K562 (cell line): Measurements from ENCODE around the gene GYPE. TPM values are rescaled to one million over a fixed set of nuclear protein-coding genes. Genes with fewer than 3 reads are reported as not detected.
"Not testable (repeated sequence)": the region's sequence is repeated elsewhere in the genome, so short reads cannot be mapped to it uniquely, and the experiment has no call there.

Source experiments
- ATAC-seq: fragments of 200-7000 bp; cut with Tn5 transposase; 3 replicates; pipeline ENCODE4 v1.9.1; 2020; ENCODE audit warnings: moderate library complexity
- BruUV-seq: library from RNA; stranded (reverse); fragments of 400-500 nt; replicated peaks from 2 replicates; lab custom pipeline; 2021; lab: Mats Ljungman, UMichigan
- CTCF ChIA-PET: fragments of 300-600 bp; formaldehyde crosslinking; extraction: SDS; loops from one replicate; lab custom pipeline; 2021; ENCODE audit warnings: low intra/inter-chr PET ratio; lab: Yijun Ruan, JAX
- POLR2A ChIA-PET: fragments of 300-600, 350-650 bp; sonication (Branson Sonifier 250); formaldehyde crosslinking; extraction: SDS; loops from one replicate; lab custom pipeline; 2021; ENCODE audit warnings: antibody characterized with exemption, inconsistent platforms; lab: Yijun Ruan, JAX
- DNase-seq, 4 experiments: peaks; one replicate each; pipeline versions ENCODE4 v3.0.0 to v3.0.0-alpha.2; 2011 to 2018; ENCODE audit warnings: low spot score in 3 of 4, mixed read lengths in 3 of 4; ENCODE audit errors: extremely low read depth in 1 of 4
- FAIRE-seq: peaks from 2 replicates; lab custom pipeline; 2011; peaks lifted over from hg19 to GRCh38; lab: Jason Lieb, UNC
- H2AFZ ChIP-seq: 2 replicates; pipeline ENCODE4 v1.6.0; 2011; ENCODE audit warnings: low read depth, low read length, control low read depth, inconsistent platforms
- H3K27ac ChIP-seq: fragments of 200-600 bp; 3 replicates; pipeline ENCODE4 v1.8.0; 2011; ENCODE audit warnings: low read depth, mild to moderate bottlenecking, control low read depth, inconsistent platforms, low read length, moderate library complexity, mixed read lengths; ENCODE audit errors: extremely low read depth
- H3K27me3 ChIP-seq, 2 experiments: fragments of 300-600 bp in 1 of 2; 2 replicates in 1 of 2; 3 replicates in 1 of 2; pipeline versions ENCODE4 v1.6.0 to v1.8.0; 2011; ENCODE audit warnings: inconsistent platforms in 2 of 2, low read length in 2 of 2, mild to moderate bottlenecking in 1 of 2, mixed read lengths in 1 of 2, moderate library complexity in 1 of 2; ENCODE audit not compliant: control insufficient read depth in 2 of 2, insufficient read depth in 2 of 2
- H3K36me3 ChIP-seq: fragments of 300-600 bp; 3 replicates; pipeline ENCODE4 v1.8.0; 2011; ENCODE audit warnings: mild to moderate bottlenecking, low read length, inconsistent platforms; ENCODE audit not compliant: control insufficient read depth, insufficient read depth
- H3K4me1 ChIP-seq, 2 experiments: fragments of 200-600 bp in 1 of 2; replicated peaks in 1 of 2; 2 replicates in 1 of 2; 3 replicates in 1 of 2; pipeline versions ENCODE4 v1.5.1 to v1.8.0; 2011; ENCODE audit warnings: inconsistent platforms in 2 of 2, low read length in 2 of 2, mild to moderate bottlenecking in 1 of 2, mixed read lengths in 1 of 2, moderate library complexity in 1 of 2; ENCODE audit not compliant: control insufficient read depth in 2 of 2, insufficient read depth in 2 of 2
- H3K4me2 ChIP-seq: 2 replicates; pipeline ENCODE4 v1.6.1; 2011; ENCODE audit warnings: low read length, control low read depth, inconsistent platforms, mixed read lengths; ENCODE audit not compliant: insufficient read depth
- H3K4me3 ChIP-seq: fragments of 200-600 bp; sonication (generic), shearing (Covaris generic); 2 replicates; pipeline ENCODE4 v1.5.1; 2016; ENCODE audit warnings: control low read depth, inconsistent platforms
- H3K79me2 ChIP-seq: fragments of 200-600 bp; 3 replicates; pipeline ENCODE4 v1.8.0; 2011; ENCODE audit warnings: low read length, inconsistent platforms; ENCODE audit not compliant: control insufficient read depth, insufficient read depth
- H3K9ac ChIP-seq, 2 experiments: 2 replicates each; pipeline versions ENCODE4 v1.6.0 to v1.6.1; 2011; ENCODE audit warnings: low read depth in 2 of 2, low read length in 2 of 2, control low read depth in 1 of 2, inconsistent platforms in 1 of 2, mild to moderate bottlenecking in 1 of 2, mixed read lengths in 1 of 2; ENCODE audit not compliant: insufficient read depth in 1 of 2
- H3K9me1 ChIP-seq: one replicate; pipeline ENCODE4 v1.6.0; 2011; ENCODE audit warnings: inconsistent platforms, mild to moderate bottlenecking, low read length, moderate library complexity; ENCODE audit not compliant: control insufficient read depth, insufficient read depth
- H3K9me3 ChIP-seq: replicated peaks from 2 replicates; pipeline ENCODE4 v1.5.1; 2011; ENCODE audit warnings: low read depth, low read length, inconsistent platforms; ENCODE audit not compliant: control insufficient read depth, insufficient read depth
- H4K20me1 ChIP-seq: replicated peaks from 2 replicates; pipeline ENCODE4 v1.6.1; 2011; ENCODE audit warnings: low read length, inconsistent platforms, mixed read lengths; ENCODE audit not compliant: control insufficient read depth, insufficient read depth
- ARID1B ChIP-seq: fragments of 450-650 bp; IDR thresholded peaks from 2 replicates; pipeline ENCODE4 v1.6.1; 2016; ENCODE audit warnings: antibody characterized with exemption, mild to moderate bottlenecking, inconsistent platforms
- DACH1 ChIP-seq: fragments of 450-650 bp; IDR thresholded peaks from 2 replicates; pipeline ENCODE4 v1.6.1; 2018; ENCODE audit not compliant: partially characterized antibody
- DPF2 ChIP-seq: fragments of 450-650 bp; IDR thresholded peaks from 2 replicates; pipeline ENCODE4 v1.6.1; 2016
- MAFG ChIP-seq: fragments of 450-650 bp; conservative IDR thresholded peaks from 2 replicates; pipeline ENCODE4 v1.6.1; 2016; ENCODE audit warnings: missing genetic modification characterization, missing compliant biosample characterization
- NFE2 ChIP-seq: IDR thresholded peaks from 2 replicates; pipeline ENCODE4 v1.6.1; 2014; ENCODE audit warnings: antibody characterized with exemption, low read depth
- WGBS: fragments of 100-300 bp; shearing (Covaris generic); methylation state at CpG from one replicate; pipeline ENCODE4 v1.1.6; 2016; ENCODE audit warnings: low coverage, mixed read lengths; ENCODE audit not compliant: insufficient coverage; ENCODE audit errors: missing lambda C conversion rate; 5-methylcytosine and 5-hydroxymethylcytosine counted together
- in situ Hi-C: fragments of 300-500 bp; cut with MboI; formaldehyde crosslinking; loops from 4 replicates; pipeline ENCODE4 v1.15.0; 2018; ENCODE audit warnings: inconsistent platforms, mixed read lengths
- intact Hi-C: fragments of 100-400 bp; cut with micrococcal nuclease; formaldehyde crosslinking; loops from 2 replicates; pipeline ENCODE4 v1.14.2; 2022
- polyA plus RNA-seq, 8 experiments: library from polyadenylated mRNA; depleted of rRNA in 4 of 8; stranded (reverse) in 5 of 8; unstranded in 3 of 8; fragments of >200 nt; fragmentation: Nextera tagmentation in 2 of 8; fragmentation: Illumina TruSeq in 1 of 8; extraction: Ambion mirVana in 2 of 8; extraction: Trizol in 1 of 8; gene quantifications; 2 replicates each; pipeline versions ENCODE4 v1.2.1 to v1.2.3, GENCODE V29; 2011 to 2014; ENCODE audit warnings: inconsistent platforms in 1 of 8, missing spikeins in 1 of 8
- total RNA-seq, 7 experiments: library from RNA; depleted of rRNA in 6 of 7; stranded (reverse); fragments of >200 nt in 6 of 7; fragmentation: Illumina TruSeq in 2 of 7; extraction: Trizol in 2 of 7; gene quantifications; 2 replicates each; pipeline versions ENCODE4 v1.2.1 to v1.2.3, GENCODE V29; 2011 to 2021; ENCODE audit warnings: low replicate concordance in 1 of 7
- TF ChIP-seq, protein P1 (sequence below), 2 experiments: fragments of 450-650 bp; IDR thresholded peaks; 2 replicates each; pipeline ENCODE4 v1.6.1; 2018; ENCODE audit warnings: mild to moderate bottlenecking in 2 of 2, low read depth in 1 of 2; ENCODE audit not compliant: partially characterized antibody in 2 of 2

Gene GYPE
- total and polyA plus RNA-seq, 9 of the 15 experiments (the other 6 are each of a cell fraction or from before 2014, with no cell fraction given): 16.8 to 108 (median 43.7) TPM

DNA sequence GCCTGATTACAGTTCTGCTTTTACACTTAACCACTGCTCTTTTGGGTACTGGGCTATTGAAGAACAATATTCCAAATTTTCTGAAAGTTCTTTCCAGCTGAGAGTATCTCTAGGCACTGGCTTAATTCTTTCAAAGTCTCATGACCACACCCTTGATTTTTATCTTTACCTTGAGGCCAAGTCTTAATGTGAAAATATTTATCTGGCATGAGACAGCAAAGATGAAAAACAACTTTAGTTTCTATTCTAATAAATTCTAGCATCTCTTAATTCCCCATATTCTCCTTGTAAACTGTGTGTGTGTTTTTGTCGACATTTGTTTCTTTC is 61.9 kb downstream of the GYPE start:
- TF ChIP-seq DACH1 (peak; percentile 36), ARID1B (0 out of 2 replicates have a peak, but pooled peaks have one; percentile 29), MAFG (peak; percentile 33; the same call in 1 of the 2 replicates), DPF2 (peak; percentile 31; the same call in 1 of the 2 replicates), NFE2 (peak; percentile 45)
- TF ChIP-seq, protein P1, sequence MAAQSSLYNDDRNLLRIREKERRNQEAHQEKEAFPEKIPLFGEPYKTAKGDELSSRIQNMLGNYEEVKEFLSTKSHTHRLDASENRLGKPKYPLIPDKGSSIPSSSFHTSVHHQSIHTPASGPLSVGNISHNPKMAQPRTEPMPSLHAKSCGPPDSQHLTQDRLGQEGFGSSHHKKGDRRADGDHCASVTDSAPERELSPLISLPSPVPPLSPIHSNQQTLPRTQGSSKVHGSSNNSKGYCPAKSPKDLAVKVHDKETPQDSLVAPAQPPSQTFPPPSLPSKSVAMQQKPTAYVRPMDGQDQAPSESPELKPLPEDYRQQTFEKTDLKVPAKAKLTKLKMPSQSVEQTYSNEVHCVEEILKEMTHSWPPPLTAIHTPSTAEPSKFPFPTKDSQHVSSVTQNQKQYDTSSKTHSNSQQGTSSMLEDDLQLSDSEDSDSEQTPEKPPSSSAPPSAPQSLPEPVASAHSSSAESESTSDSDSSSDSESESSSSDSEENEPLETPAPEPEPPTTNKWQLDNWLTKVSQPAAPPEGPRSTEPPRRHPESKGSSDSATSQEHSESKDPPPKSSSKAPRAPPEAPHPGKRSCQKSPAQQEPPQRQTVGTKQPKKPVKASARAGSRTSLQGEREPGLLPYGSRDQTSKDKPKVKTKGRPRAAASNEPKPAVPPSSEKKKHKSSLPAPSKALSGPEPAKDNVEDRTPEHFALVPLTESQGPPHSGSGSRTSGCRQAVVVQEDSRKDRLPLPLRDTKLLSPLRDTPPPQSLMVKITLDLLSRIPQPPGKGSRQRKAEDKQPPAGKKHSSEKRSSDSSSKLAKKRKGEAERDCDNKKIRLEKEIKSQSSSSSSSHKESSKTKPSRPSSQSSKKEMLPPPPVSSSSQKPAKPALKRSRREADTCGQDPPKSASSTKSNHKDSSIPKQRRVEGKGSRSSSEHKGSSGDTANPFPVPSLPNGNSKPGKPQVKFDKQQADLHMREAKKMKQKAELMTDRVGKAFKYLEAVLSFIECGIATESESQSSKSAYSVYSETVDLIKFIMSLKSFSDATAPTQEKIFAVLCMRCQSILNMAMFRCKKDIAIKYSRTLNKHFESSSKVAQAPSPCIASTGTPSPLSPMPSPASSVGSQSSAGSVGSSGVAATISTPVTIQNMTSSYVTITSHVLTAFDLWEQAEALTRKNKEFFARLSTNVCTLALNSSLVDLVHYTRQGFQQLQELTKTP (IDR thresholded peaks at IDR 0.05; ENCODE audit: low read depth in 1 of 2, partially characterized antibody in 2 of 2): peak in 1 of 2 experiments; percentile 2
- H3K4me2 ChIP-seq, H3K36me3 ChIP-seq, intact Hi-C loops, BruUV-seq, FAIRE-seq, POLR2A ChIA-PET, CTCF ChIA-PET, H3K9me1 ChIP-seq, H2AFZ ChIP-seq, H3K79me2 ChIP-seq, H3K27me3 ChIP-seq, H3K9me3 ChIP-seq, H3K4me1 ChIP-seq, H3K9ac ChIP-seq, H4K20me1 ChIP-seq, in situ Hi-C loops, H3K4me3 ChIP-seq, H3K27ac ChIP-seq: not testable (repeated sequence)
- WGBS: 40% methylated on average over 1 of the region's 1 CpG
- peak; percentile 64 for ATAC-seq
- peak in 1 of 4 experiments; percentile 29 for DNase-seq
